RWPE2 (cell line): Measurements from ENCODE around the gene HYDIN.

Experiments
- ATAC-seq: fragments of 200-7000 bp; cut with Tn5 transposase; 3 replicates; pipeline ENCODE4 v1.9.1; 2021; ENCODE audit warnings: low read depth
- DNase-seq: peaks from one replicate; pipeline ENCODE4 v3.0.0-alpha.2; 2020; ENCODE audit warnings: low spot score
- H3K27ac ChIP-seq: fragments of 450-650 bp; 2 replicates; pipeline ENCODE4 v1.5.1; 2017; ENCODE audit warnings: mild to moderate bottlenecking; ENCODE audit not compliant: poor library complexity, severe bottlenecking
- H3K27me3 ChIP-seq: fragments of 250-450 bp; sonication (Bioruptor Pico); 2 replicates; pipeline ENCODE4 v1.5.1; 2021; ENCODE audit warnings: mild to moderate bottlenecking, moderate library complexity; ENCODE audit not compliant: insufficient read depth, poor library complexity, severe bottlenecking
- H3K36me3 ChIP-seq: fragments of 250-450 bp; sonication (Bioruptor Pico); 2 replicates; pipeline ENCODE4 v1.5.1; 2020; ENCODE audit warnings: low read depth, mild to moderate bottlenecking, moderate library complexity
- H3K4me1 ChIP-seq: fragments of 250-450 bp; sonication (Bioruptor Pico); 2 replicates; pipeline ENCODE4 v1.5.1; 2021; ENCODE audit warnings: mild to moderate bottlenecking, moderate library complexity; ENCODE audit not compliant: insufficient read depth, poor library complexity, severe bottlenecking
- H3K4me3 ChIP-seq: fragments of 250-450 bp; sonication (Bioruptor Pico); 2 replicates; pipeline ENCODE4 v1.5.1; 2021; ENCODE audit warnings: mild to moderate bottlenecking, moderate library complexity; ENCODE audit not compliant: severe bottlenecking
- H3K9me3 ChIP-seq: fragments of 250-450 bp; sonication (Bioruptor Pico); 2 replicates; pipeline ENCODE4 v1.5.1; 2021; ENCODE audit warnings: mild to moderate bottlenecking, moderate library complexity; ENCODE audit not compliant: severe bottlenecking
- CTCF ChIP-seq: fragments of 450-650 bp; IDR thresholded peaks from one replicate; pipeline ENCODE4 v1.5.1; 2017; ENCODE audit warnings: mild to moderate bottlenecking, moderate library complexity; ENCODE audit not compliant: poor library complexity, severe bottlenecking

The HYDIN gene

GRCh38 chr16:70766176-70766575, 464.3 kb downstream of the HYDIN start:
- H3K9me3 ChIP-seq, result no peaks in the 10 kb centered on the region
- H3K36me3 ChIP-seq, result peaks cover 20% of the 10 kb centered on the region; the same call in 1 of the 2 replicates
- DNase-seq (no peak), ATAC-seq (no peak)
- no peak for TF ChIP-seq CTCF
- no peak overlapping the region for H3K4me3 ChIP-seq
- H3K4me1 ChIP-seq, result peaks cover 12% of the 10 kb centered on the region
- H3K27ac ChIP-seq, result no peak overlapping the region
- no peaks in the 10 kb centered on the region for H3K27me3 ChIP-seq

GRCh38 chr16:70765491-70765890, 465.0 kb downstream of the HYDIN start:
- Histone ChIP-seq H3K4me3 (no peak overlapping the region), H3K4me1 (peaks cover 19% of the 10 kb centered on the region), H3K9me3 (no peaks in the 10 kb centered on the region), H3K27me3 (no peaks in the 10 kb centered on the region), H3K27ac (no peak overlapping the region), H3K36me3 (peaks cover 14% of the 10 kb centered on the region; the same call in 1 of the 2 replicates)
- ATAC-seq, result no peak
- no peak for TF ChIP-seq CTCF
- no peak for DNase-seq

GRCh38 chr16:70764632-70765031, 465.9 kb downstream of the HYDIN start:
- 0 out of 2 replicates have a peak, but pooled peaks cover 9% of the 10 kb centered on the region for H3K36me3 ChIP-seq
- no peak overlapping the region for H3K27ac ChIP-seq
- no peaks in the 10 kb centered on the region for H3K27me3 ChIP-seq
- ATAC-seq (no peak), DNase-seq (no peak)
- TF ChIP-seq CTCF, result no peak
- peaks cover 25% of the 10 kb centered on the region for H3K4me1 ChIP-seq
- no peak overlapping the region for H3K4me3 ChIP-seq
- no peaks in the 10 kb centered on the region for H3K9me3 ChIP-seq

- 0 out of 2 replicates have a peak, but pooled peaks cover 13% of the 10 kb centered on the region for H3K36me3 ChIP-seq
- no peak for DNase-seq
- ATAC-seq, result no peak
- no peak for TF ChIP-seq CTCF
- peaks cover 16% of the 10 kb centered on the region for H3K4me1 ChIP-seq
- peak overlapping the region; percentile 42 for H3K27ac ChIP-seq
- H3K27me3 ChIP-seq, result no peaks in the 10 kb centered on the region
- no peaks in the 10 kb centered on the region for H3K9me3 ChIP-seq
- no peak overlapping the region for H3K4me3 ChIP-seq
Measured at GRCh38 chr16:70760221-70760620, 470.3 kb downstream of the HYDIN start.

- no peaks in the 10 kb centered on the region for H3K9me3 ChIP-seq
- H3K4me3 ChIP-seq, result no peak overlapping the region
- ATAC-seq (no peak), DNase-seq (no peak)
- 0 out of 2 replicates have a peak, but pooled peaks cover 13% of the 10 kb centered on the region for H3K36me3 ChIP-seq
- no peaks in the 10 kb centered on the region for H3K27me3 ChIP-seq
- H3K4me1 ChIP-seq, result peaks cover 16% of the 10 kb centered on the region
- no peak for TF ChIP-seq CTCF
- H3K27ac ChIP-seq, result no peak overlapping the region
Measured at GRCh38 chr16:70759666-70760065, 470.9 kb downstream of the HYDIN start.
